Measurements from ENCODE around the gene MSANTD2. TPM values are rescaled to one million over a fixed set of nuclear protein-coding genes. Genes with fewer than 3 reads are reported as not detected.

Gene MSANTD2
- polyA plus RNA-seq, 1 of the 3 experiments (the other 2 are of a cell fraction): 6.4 TPM

GRCh38 chr11:124837491-124837856 is 37.3 kb upstream of the MSANTD2 start:
- Histone ChIP-seq H3K79me2 (ENCODE audit: insufficient read depth) (no peaks in the 10 kb centered on the region), H3K27ac (ENCODE audit: low read depth in 2 of 2, low read length in 1 of 2) (peak overlapping the region in 1 of 2 experiments; percentile 54; a peak in 1 of 4 replicates), H3K36me3 (replicated peaks in 1 of 2; ENCODE audit: control insufficient read depth in 1 of 2, insufficient read depth in 2 of 2, low read length in 1 of 2) (no peaks in the 10 kb centered on the region), H3K4me2 (peak overlapping the region; percentile 80), H3K9me2 (no peaks in the 10 kb centered on the region), H2AFZ (ENCODE audit: low read depth) (peak overlapping the region; percentile 31; the same call in 1 of the 2 replicates), H3K4me3 (ENCODE audit: low read depth in 2 of 2, low read length in 1 of 2) (peak overlapping the region in 1 of 2 experiments; percentile 52; a peak in 2 of 4 replicates), H3K4me1 (ENCODE audit: control insufficient read depth in 1 of 2, insufficient read depth in 2 of 2, low read depth in 1 of 2, low read length in 1 of 2) (peaks cover 3 to 4% of the 10 kb centered on the region in 2 experiments; a peak in 2 of 4 replicates), H4K20me1 (ENCODE audit: insufficient read depth) (no peaks in the 10 kb centered on the region), H3K9me3 (no peaks in the 10 kb centered on the region), H3K9ac (no peak overlapping the region), H3K27me3 (ENCODE audit: insufficient read depth) (peaks cover 1% of the 10 kb centered on the region), H3F3A (replicated peaks; ENCODE audit: insufficient read depth) (peaks cover 10% of the 10 kb centered on the region)
- peak; percentile 70 for DNase-seq
- TF ChIP-seq RAD21 (IDR thresholded peaks at IDR 0.05; ENCODE audit: low read length) (peak; percentile 77), USF2 (IDR thresholded peaks at IDR 0.05; ENCODE audit: borderline replicate concordance, low read depth, low read length) (no peak), TEAD4 (IDR thresholded peaks at IDR 0.05; ENCODE audit: borderline replicate concordance, insufficient read depth) (no peak), TAF1 (IDR thresholded peaks at IDR 0.05; ENCODE audit: borderline replicate concordance, low read depth, low read length) (no peak), ZBTB33 (IDR thresholded peaks at IDR 0.05; ENCODE audit: borderline replicate concordance, low read depth) (no peak), GATA2 (CRISPR knock-in tag; IDR thresholded peaks at IDR 0.05) (no peak), FOXJ3 (CRISPR knock-in tag; IDR thresholded peaks at IDR 0.05) (no peak), SMC3 (IDR thresholded peaks at IDR 0.05; ENCODE audit: low read depth, low read length) (peak; percentile 65), YY1 (IDR thresholded peaks at IDR 0.05; ENCODE audit: low read depth) (no peak), PBX3 (IDR thresholded peaks at IDR 0.05) (no peak), FOXM1 (IDR thresholded peaks at IDR 0.05; ENCODE audit: low read depth) (no peak), MEF2A (IDR thresholded peaks at IDR 0.05; ENCODE audit: borderline replicate concordance, low read depth) (no peak), POLR2AphosphoS5 (IDR thresholded peaks at IDR 0.05; ENCODE audit: low read depth, low read length) (no peak), MXI1 (IDR thresholded peaks at IDR 0.05; ENCODE audit: low read depth, low read length) (no peak), CTCF (IDR thresholded peaks at IDR 0.05) (peak; percentile 60), REST (IDR thresholded peaks at IDR 0.05; ENCODE audit: low read depth, low read length) (no peak), EZH2phosphoT487 (IDR thresholded peaks at IDR 0.05; ENCODE audit: borderline replicate concordance, low read depth) (no peak), CHD2 (IDR thresholded peaks at IDR 0.05; ENCODE audit: low read length, partially characterized antibody) (no peak), GABPA (IDR thresholded peaks at IDR 0.05; ENCODE audit: low read depth) (no peak), TCF12 (IDR thresholded peaks at IDR 0.05) (no peak)
- CTCF ChIA-PET: interaction anchor here (0.7 to 17.8 kb wide), 43 partner anchors 9 to 766 kb away, joined by 3 to 220 read pairs (median 4); partner anchors contain the start of genes ESAM, ROBO3, SIAE and SPA17
- POLR2A ChIA-PET: no interaction called here
- WGBS (ENCODE audit: low lambda C conversion rate): 10% methylated on average over 3 of the region's 3 CpGs

Data from SK-N-SH (cell line).